Occipital lobe (tissue), 2 donors: ENCODE measurements around the gene ZNF235. TPM values are rescaled to one million over a fixed set of nuclear protein-coding genes. Genes with fewer than 3 reads are reported as not detected.
A peak's percentile ranks its signal among the peaks of the same experiment; 100 is the strongest.
"Not testable (repeated sequence)": the region's sequence is repeated elsewhere in the genome, so short reads cannot be mapped to it uniquely, and the experiment has no call there.

Source experiments
- DNase-seq: peaks from one replicate; lab custom pipeline; 2025; lab: John Stamatoyannopoulos, UW
- total RNA-seq: library from RNA; depleted of rRNA; stranded (reverse); fragments of >200 nt; gene quantifications from one replicate; pipeline ENCODE4 v1.2.3, GENCODE V29; 2014

ZNF235 gene
- 19.0 TPM for total RNA-seq

DNA sequence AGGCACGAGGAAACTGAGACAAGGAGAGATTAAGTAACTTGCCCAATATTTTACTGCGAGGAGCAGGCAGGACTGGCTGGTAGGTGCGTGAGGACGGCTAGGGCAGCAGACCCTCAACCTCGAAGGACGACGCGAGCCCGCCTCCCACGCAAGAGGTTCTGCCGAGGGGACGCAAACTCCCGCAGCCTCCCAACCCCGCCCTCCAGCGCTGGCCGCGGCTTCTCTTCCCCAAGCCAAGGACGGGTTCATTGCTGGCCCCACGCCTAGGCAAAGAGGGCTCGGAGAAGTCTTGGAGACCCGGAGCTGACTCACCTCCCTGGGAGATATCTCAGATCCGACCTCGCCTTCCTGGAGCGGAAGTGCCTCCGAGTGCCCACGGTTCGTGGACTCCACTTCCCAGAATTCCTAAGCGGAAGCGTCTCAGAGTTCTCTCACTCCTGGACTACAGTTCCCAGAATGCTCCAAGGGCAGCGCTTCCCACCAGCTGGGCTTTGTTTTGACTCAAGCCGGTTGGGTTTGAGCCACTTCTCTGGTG is at the start of gene ZNF235:
ZNF235 (minus strand) TSS at position 367 of the 535 bp plus-strand sequence. CDS start 1,621 bp downstream, outside the sequence.
- peak; percentile 91 for DNase-seq

DNA sequence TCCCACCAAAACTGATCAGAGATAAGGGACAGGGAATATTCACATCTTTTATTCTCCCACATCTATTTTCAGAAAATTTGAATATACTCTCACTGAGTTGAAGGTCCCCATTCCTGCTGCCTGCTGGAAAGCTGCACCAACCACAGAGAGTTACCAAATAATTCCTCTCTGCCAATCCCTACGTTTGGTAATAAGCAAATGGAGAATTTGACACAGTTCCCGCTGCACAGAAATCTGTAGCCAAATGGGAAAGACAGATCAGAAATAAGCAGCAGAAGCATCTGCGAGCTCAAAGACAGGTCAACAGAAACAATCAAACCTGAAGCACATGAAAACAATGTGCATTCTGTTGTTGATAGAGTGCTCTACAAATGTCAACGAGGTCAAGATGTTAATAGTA is 41.7 kb upstream of the ZNF235 start:
- no peak for DNase-seq

DNA sequence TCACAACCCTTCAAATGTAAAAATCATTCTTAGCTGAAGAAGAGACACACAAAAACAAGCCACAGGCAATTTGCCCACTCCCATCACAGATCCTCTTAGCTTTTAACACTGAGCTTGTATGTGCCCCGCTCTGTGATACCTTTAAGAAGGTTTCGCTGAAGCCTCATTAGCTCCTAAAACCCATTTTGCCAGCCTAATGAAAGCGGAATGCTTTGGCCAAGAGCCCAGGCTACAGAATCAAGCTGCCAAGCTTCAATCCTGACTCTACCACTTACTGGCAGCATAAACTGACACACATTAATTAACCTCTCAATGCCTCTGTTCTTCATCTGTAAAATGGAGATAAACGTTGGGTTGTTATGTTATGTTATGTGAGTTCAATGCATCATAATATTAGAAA is 41.1 kb upstream of the ZNF235 start:
- DNase-seq = no peak

DNA sequence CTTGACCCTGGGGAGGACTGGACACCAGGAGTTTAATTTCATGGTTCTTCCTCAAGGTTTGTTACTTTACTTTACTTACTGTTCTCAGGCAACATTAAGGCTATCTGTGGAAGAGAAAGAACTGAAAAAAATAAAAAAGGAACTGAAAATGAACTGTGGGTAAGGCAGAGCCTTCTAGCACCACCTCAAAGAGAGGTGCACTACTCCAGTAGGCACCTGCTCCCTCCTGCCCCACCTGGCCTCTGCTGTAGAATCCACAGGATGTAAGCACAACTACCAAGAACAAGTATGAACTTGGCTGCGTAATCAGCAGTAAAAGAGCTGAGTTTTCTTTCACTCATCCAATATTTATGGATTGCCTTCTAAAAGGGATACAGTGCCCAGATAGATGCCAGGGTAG is 39.4 kb upstream of the ZNF235 start:
- no peak for DNase-seq

DNA sequence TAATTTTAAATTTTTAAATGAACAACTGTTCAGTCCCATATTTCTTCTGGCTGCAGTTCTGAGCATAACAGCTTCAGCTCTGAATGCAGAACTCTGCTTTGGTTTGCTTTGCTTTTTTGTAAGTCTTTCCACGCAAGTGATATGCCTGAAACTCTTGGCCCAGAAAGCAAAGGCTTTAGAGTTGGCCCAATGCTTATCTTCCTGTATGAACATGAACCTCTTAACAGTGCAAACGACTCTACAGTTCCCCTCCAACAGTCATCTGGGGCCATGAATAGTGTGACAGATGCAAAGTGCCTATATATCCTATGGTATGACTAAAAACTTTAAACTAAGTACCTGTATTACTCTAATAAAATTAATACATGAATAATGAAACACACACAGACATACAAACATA is 37.0 kb upstream of the ZNF235 start:
- no peak for DNase-seq

DNA sequence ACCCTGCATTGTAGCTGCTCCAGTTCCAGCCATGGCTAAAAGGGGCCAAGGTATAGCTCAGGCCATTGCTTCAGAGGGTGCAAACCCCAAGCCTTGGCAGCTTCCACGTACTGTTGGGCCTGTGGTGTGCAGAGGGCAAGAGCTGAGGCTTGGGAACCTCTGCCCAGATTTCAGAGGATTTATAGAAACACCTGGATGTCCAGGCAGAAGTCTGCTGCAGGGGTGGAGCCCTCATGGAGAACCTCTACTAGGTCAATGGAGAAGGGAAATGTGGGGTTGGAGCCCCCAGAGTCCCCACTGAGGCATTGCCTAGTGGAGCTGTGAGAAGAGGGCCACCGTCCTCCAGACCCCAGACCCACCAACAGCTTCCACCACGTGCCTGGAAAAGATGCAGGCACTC is 29.8 kb upstream of the ZNF235 start:
- DNase-seq = not testable (repeated sequence)

DNA sequence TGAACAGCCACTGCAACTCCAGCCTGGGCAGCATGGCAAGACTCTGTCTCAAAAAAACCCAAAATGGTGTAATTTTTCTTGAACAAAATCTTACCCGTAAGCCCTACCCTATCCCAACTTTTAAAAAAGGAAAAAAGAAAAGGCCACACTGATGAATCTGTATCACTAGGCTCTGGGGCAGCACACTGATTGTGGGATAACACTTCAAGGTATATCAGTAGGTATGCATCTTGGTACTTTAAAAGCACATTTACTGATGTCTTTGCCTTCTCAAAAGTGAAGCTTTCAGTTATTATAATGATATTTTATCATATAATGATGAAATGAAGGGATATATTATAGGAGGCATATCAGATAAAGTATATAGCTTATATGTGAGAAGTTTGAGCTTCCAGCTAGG is 27.3 kb upstream of the ZNF235 start:
- no peak for DNase-seq

DNA sequence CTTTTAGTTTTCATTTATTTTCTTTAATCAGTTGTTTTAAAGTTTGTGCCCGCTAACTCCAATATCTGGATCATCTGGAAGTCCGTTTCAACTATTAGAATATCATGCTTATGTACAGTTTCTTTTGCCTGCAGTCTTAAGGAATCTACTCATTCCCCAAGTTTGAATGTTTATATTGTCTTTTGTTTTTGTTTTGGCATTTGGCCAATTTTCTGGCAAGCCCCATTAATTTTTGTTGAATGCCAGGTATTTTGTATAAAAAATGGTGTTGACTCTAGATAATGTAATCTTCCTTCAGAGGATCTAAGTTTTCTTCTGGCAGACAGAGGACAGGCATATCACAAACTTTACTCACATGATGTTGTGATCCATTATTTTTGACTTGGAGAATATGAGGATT is 11.1 kb upstream of the ZNF235 start:
- DNase-seq = no peak

DNA sequence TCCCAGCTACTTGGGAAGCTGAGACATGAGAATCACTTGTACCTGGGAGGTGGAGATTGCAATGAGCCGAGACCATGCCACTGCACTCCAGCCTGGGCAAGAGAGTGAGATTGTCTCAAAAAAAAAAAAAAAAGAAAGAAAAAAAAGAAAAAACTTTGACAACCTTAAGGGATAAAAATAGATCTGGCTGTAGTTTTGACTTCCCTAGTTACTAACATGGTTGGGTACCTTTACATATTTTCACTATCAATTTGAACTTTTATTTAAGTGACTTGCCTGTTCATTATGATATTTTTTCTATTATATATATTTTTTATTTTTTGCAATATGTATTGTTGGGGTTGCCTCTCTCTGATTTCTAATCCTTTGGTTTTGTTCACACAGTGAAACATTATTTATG is 8.4 kb upstream of the ZNF235 start:
- DNase-seq = no peak

DNA sequence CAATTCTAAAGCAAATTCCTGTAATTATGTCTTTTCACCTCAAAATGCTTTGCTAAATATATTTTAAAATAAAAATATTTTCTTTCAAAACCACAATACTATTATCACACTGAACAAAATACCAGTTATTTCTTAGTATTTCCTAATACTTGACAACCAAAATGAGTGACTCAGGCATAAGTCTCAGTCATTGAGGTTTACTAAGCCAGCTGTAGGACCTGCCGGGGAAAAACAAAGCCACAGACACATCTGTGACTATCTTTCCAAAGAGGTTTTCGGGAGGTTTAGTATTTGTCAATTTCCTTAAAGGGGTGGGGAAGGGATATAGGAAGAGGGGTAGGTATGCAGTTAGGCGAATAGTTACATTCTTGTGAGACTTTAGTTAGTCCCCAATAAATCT is 3.2 kb upstream of the ZNF235 start:
- DNase-seq = no peak

DNA sequence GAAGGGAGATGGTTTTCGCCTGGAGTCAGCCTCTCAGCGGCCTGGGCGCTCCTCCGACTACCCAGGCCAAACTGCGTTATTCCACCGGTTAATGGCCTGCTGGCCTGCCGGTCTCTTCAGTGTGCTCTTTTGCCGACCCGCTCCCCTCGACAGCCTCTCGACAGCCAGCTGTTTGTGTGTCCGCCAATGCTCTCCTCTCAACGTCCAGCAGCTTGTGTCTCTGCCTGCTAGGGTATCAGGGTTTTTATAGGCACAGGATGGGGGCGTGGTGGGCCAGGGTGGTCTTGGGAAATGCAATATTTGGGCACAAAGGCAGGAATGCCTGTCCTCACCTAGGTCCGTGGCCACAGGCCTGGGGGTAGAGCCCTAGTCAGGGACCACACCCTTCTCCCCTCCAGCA is 1.5 kb upstream of the ZNF235 start:
- no peak for DNase-seq

DNA sequence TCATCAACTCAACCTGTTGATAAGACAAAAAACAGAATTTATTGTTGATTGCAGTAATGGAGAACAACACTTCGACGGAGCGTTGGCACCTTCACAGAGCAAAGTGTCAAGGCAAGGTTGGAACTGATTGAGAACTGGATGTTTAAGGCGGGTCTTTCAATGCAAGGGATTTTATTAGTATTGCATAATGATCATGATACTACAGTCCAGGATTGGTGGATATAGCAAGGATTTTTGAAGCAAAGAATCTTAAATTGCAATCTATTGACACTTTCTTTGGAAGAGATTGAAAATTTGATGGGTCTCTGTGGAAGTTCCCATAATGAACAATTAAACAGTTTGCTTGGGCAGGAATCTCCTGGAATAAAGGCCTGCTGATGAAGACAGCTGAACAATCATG is 632 bp upstream of the ZNF235 start:
- DNase-seq = no peak

DNA sequence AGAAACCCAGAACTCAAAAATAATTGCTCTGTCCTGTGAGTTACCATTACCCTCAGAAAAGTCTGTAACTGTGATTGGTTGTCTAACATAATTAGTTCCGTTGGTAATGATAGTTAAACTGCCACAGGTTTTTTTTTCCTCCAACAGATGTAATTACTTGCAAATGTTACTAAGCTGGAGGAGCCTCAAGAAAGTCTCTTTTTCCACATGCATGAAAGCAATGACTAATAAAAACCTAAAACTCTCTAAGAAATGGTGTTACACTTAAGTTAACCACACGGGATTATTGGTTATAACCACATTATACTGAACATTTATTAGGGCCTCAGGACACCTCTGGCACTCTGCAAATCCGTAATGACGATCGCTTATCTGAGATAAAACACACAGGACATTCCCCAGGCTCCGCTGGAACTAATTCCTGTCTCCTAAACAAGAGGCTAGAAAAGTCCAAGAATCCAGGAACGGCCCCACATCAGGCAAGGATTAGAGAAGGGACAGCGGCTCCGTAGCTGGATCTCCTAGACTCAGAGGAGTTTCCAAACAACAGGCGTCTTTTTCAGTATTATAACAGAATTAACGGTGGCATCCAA is 753 bp downstream of the ZNF235 start:
- no peak for DNase-seq

DNA sequence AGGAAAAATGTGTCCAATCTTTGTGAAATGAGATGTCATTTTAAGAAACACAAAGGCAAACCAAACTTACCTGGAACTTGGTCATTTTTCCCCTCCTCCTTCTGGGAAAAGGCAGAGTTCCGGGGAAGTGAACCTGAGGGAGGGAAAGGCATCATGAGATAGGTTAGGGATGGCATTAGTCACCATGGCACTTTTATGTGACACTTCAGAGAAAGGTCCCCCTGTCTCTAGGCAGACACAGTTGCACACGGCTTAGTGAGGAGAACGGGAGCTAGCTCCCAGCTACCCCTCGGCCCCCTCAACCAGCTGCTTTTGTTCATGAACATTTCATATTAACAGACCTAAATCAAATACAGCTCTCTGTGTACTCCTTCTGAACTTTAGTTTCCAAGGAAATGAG is 1.5 kb downstream of the ZNF235 start:
- no peak for DNase-seq

DNA sequence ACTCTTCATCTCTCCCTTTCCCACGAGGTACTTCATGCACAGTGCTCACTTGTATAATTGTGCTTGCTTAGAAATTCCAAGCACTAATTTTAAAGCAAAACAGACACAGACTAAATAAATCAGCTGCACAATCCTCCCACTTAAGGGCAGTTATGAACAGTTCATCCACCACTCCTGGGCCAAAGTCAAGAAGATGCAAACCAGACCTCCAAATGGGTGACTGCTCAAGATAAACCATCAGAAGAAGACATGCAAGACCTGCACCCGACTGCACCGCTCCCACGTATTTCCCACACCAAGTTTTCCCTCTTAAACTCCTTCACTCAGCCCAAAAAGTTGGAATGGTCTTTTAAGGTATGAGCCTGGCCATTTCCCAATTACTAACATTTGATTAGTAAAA is 19.9 kb downstream of the ZNF235 start:
- DNase-seq = no peak

DNA sequence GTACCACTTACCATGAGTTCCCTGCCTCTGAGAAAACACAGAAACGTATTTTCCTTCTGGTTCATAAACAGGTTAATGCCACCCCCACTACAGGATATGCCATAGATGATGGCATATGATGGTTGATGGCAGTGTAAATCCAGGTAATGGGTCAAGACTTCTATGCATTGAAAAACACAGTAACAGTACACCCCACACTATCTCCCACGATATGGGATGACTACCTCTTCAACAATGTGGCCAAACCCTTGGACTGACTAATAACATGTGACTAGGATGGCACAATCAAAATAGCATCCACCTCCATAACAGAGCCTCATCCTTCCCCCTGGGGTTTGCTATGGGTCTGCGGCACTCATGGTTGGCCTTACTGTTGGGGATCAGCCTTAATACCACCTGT is 22.0 kb downstream of the ZNF235 start:
- DNase-seq = no peak

DNA sequence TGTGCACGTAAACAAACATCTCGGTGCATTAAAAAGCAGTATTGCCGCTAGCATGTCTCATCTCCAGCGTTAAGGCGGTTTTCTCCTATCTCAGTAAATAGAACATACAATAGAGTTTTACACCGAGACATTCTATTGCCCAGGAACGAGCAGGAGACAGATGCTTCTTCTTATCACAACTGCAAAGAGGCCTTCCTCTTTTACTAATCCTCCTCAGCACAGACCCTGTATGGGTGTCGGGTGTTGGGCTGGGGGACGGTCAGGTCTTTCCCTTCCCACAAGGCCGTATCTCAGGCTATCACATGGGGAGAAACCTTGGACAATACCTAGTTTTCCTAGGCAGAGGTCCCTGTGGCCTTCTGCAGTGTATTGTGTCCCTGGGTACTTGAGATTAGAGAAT is 23.9 kb downstream of the ZNF235 start:
- no peak for DNase-seq

DNA sequence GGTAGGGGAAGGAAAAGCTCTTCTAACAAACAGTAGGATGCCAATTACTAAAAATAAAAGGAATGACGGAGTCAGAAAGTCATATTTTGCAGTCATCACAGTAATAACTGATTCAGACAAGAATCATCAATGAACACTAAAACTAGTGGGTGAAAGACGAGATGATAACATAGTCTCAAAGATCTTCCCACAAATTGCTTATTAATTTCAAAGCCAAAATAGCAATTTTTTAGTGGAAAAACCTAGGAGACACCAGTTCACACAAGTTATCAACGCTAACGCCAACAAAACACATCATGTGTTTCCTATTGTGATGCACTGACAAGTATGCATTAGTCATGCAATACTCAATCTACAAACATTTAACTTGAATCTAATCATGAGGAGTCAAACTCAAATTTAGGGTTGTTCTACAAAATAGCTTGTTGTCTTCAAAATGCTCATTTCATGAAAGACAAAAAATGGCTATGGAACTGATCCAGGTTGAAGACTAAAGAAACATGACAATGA is 26.6 kb downstream of the ZNF235 start:
- no peak for DNase-seq

DNA sequence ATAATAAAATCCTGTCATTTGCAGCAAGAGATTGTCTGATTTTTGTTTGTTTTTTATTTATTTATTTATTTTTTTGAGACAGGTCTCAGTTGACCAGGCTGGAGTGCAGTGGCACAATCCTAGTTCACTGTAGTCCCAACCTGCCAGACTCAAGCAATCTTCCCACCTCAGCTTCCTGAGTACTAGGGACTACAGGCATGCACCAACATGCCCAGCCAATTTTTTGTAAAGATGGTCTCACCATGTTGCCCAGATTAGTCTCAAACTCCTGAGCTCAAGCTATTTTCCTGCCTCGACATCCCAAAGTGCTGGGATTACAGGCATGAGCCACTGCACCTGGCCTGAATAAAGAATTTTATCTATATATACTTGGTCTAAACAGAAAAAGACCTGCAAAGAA is 27.5 kb downstream of the ZNF235 start:
- no peak for DNase-seq

DNA sequence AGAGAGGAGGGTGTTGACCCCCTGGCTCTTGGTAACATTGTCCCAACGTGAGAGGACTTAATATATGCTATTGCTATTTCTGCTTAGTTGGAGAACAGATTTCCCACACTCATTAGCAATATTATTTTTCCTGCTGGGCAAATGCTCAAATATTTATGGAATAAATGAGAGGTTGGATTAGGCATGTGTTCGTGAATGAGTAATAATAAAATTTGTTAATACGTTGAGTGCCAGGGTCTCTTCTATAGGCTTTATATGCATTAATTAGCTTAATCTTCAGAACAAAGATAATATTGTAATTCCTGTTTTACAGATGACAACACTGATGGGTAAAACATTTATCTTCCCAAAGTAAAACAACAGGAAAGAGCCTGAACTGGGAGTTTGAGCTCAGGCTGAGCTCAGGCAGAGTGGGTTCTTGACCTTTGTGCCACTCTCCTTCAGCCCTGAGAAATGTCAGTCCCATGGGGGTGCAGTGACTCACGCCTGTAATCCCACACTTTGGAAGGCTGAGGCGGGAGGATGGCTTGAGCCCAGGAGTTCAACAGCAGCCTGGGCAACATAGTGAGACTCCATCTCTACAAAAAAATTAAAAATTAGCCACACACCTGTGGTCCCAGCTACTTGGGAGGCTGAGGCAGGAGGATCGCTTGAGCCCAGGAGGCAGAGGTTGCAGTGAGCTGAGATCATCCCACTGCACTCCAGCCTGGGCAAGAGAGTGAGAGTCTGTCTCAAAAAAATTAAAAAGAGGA is 44.0 kb downstream of the ZNF235 start:
- no peak for DNase-seq

DNA sequence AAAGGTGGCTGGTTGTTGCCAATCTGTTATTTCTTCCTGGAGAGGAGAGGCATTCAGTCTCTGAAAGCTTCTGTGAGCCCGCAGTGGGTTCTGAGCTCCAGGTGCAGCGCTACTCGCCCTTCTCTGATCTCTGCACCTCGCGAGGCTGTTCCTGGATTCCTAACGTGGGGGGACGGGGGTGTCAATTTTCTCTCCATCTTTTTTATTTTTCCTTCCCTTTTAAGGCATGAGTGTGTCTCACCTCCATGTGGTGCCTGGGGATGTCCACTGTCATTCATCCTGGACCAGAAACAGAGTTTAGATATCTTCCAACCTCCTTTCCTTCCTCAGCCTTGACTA is 44.5 kb downstream of the ZNF235 start:
- peak; percentile 3 for DNase-seq

DNA sequence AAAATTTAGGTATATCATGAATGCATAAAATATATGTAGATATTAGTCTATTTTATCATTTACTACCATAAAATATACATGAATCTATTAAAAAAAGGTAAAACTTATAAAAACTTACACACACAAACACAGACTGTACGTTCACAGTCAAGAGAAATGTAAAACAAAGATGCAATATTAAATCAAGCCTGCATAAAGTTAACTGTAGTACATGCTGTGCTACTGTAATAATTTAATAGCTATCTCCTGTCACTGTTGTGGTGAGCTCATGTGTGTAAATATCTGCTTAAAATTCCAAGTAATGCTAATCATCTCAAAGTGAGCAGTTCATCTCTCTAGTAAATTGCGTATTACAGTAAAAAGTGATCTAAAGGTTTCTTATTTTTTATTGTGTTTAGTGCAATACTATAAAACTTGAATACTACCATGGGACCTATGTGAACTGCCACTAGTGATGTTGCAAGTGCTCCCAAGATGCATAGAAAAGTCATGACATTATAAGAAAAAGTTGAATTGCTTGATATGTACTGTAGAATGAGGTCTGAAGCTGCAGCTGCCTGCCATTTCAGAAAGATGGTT is 45.9 kb downstream of the ZNF235 start:
- no peak for DNase-seq

DNA sequence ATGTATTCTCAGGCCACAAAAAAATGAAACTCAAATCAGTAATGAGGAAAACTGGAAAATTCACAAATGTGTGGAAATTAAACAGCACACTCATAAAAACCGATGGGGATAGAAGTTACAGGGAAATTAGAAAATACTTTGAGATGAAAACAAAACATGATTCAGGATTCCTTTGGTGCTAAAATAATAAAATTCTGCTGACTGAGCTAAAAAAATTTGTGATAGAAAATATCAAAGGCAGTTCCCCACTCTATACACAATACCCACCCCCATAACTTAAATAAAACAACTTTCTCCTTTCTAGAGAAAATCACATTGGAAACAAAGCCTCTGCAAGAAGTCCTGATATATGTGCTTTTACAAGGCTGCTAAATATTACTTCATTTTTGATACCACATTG is 46.7 kb downstream of the ZNF235 start:
- DNase-seq = no peak
